CD14-positive monocyte (primary cell): Measurements from ENCODE around the gene NHLH2. TPM values are rescaled to one million over a fixed set of nuclear protein-coding genes. Genes with fewer than 3 reads are reported as not detected.

ENCODE experiments used
- DNase-seq, 3 donors: peaks; one replicate each; pipeline ENCODE4 v3.0.0-alpha.2; 2011 to 2022
- H2AFZ ChIP-seq: 2 replicates; pipeline ENCODE4 v1.6.0; 2012; ENCODE audit warnings: mild to moderate bottlenecking, low read depth, low read length, inconsistent platforms; ENCODE audit not compliant: insufficient read depth, poor library complexity, severe bottlenecking
- H3K27ac ChIP-seq, 2 donors: 1 replicate in 1 of 2; 2 replicates in 1 of 2; pipeline ENCODE4 v1.5.1; 2012 to 2013; ENCODE audit warnings: low read length in 2 of 2, control low read depth in 1 of 2, inconsistent platforms in 1 of 2, low read depth in 1 of 2, mild to moderate bottlenecking in 1 of 2
- H3K27me3 ChIP-seq, 2 donors: one replicate each; pipeline versions ENCODE4 v1.6.0 to v1.6.1; 2011 to 2013; ENCODE audit warnings: low read length in 2 of 2; ENCODE audit not compliant: control insufficient read depth in 2 of 2, insufficient read depth in 2 of 2
- H3K36me3 ChIP-seq, 2 donors: replicated peaks in 1 of 2; 1 replicate in 1 of 2; 2 replicates in 1 of 2; pipeline versions ENCODE4 v1.5.1 to v1.6.1; 2012 to 2013; ENCODE audit warnings: low read length in 2 of 2, control low read depth in 1 of 2, inconsistent platforms in 1 of 2, mild to moderate bottlenecking in 1 of 2; ENCODE audit not compliant: insufficient read depth in 2 of 2, control insufficient read depth in 1 of 2
- H3K4me1 ChIP-seq, 2 donors: 1 replicate in 1 of 2; 2 replicates in 1 of 2; pipeline versions ENCODE4 v1.5.1 to v1.6.1; 2012 to 2013; ENCODE audit warnings: low read length in 2 of 2, control low read depth in 1 of 2, inconsistent platforms in 1 of 2, mild to moderate bottlenecking in 1 of 2, moderate library complexity in 1 of 2; ENCODE audit not compliant: insufficient read depth in 2 of 2, control insufficient read depth in 1 of 2
- H3K4me2 ChIP-seq: replicated peaks from 2 replicates; pipeline ENCODE3; 2012; ENCODE audit warnings: low read length, moderate library complexity, mild to moderate bottlenecking; ENCODE audit not compliant: poor library complexity, severe bottlenecking; ENCODE audit errors: extremely low read depth
- H3K4me3 ChIP-seq, 3 experiments: fragments of 200-600 bp in 1 of 3; sonication (generic) in 1 of 3; replicated peaks in 1 of 3; 1 replicate in 2 of 3; 2 replicates in 1 of 3; pipeline ENCODE4 v1.5.1; 2011 to 2013; ENCODE audit warnings: low read length in 3 of 3, mild to moderate bottlenecking in 3 of 3, control low read depth in 2 of 3, low read depth in 2 of 3, inconsistent platforms in 1 of 3, moderate library complexity in 1 of 3
- H3K79me2 ChIP-seq: 2 replicates; pipeline ENCODE4 v1.6.0; 2012; ENCODE audit warnings: mild to moderate bottlenecking, control low read depth, inconsistent platforms, low read length, moderate library complexity; ENCODE audit not compliant: insufficient read depth
- H3K9ac ChIP-seq: 2 replicates; pipeline ENCODE4 v1.6.0; 2017; ENCODE audit warnings: low read length, mild to moderate bottlenecking; ENCODE audit not compliant: insufficient read depth, poor library complexity, severe bottlenecking
- H3K9me3 ChIP-seq, 2 donors: replicated peaks in 1 of 2; 1 replicate in 1 of 2; 2 replicates in 1 of 2; pipeline versions ENCODE4 v1.5.1 to v1.6.1; 2012 to 2013; ENCODE audit warnings: low read length in 2 of 2, control low read depth in 1 of 2; ENCODE audit not compliant: control insufficient read depth in 1 of 2, insufficient read depth in 1 of 2
- H4K20me1 ChIP-seq: 2 replicates; pipeline ENCODE4 v1.6.0; 2012; ENCODE audit warnings: mild to moderate bottlenecking, low read length, control low read depth, moderate library complexity; ENCODE audit not compliant: insufficient read depth
- H3K27ac Mint-ChIP-seq, 7 donors: one replicate each; pipeline ENCODE4 v1.8.0; 2020; ENCODE audit warnings: mild to moderate bottlenecking in 7 of 7, mixed read lengths in 7 of 7, moderate library complexity in 6 of 7, inconsistent platforms in 2 of 7
- H3K27me3 Mint-ChIP-seq, 3 donors: one replicate each; pipeline ENCODE4 v1.8.0; 2021 to 2022; ENCODE audit warnings: low read depth in 3 of 3, mild to moderate bottlenecking in 3 of 3, mixed read lengths in 3 of 3, moderate library complexity in 3 of 3, inconsistent platforms in 1 of 3
- H3K36me3 Mint-ChIP-seq, 2 donors: one replicate each; pipeline ENCODE4 v1.8.0; 2020; ENCODE audit warnings: mixed read lengths in 2 of 2, inconsistent platforms in 1 of 2, mild to moderate bottlenecking in 1 of 2
- H3K4me1 Mint-ChIP-seq: one replicate; pipeline ENCODE4 v1.8.0; 2020; ENCODE audit warnings: mild to moderate bottlenecking, mixed read lengths
- H3K4me3 Mint-ChIP-seq, 2 donors: one replicate each; pipeline ENCODE4 v1.8.0; 2020; ENCODE audit warnings: mild to moderate bottlenecking in 2 of 2, mixed read lengths in 2 of 2, moderate library complexity in 1 of 2
- H3K9me3 Mint-ChIP-seq, 7 donors: one replicate each; pipeline ENCODE4 v1.8.0; 2020 to 2022; ENCODE audit warnings: mixed read lengths in 7 of 7, mild to moderate bottlenecking in 6 of 7, moderate library complexity in 6 of 7, inconsistent platforms in 2 of 7
- WGBS: methylation state at CpG from one replicate; pipeline ENCODE4 v1.1.5; 2013; ENCODE audit warnings: missing lambda C conversion rate; ENCODE audit not compliant: insufficient coverage; 5-methylcytosine and 5-hydroxymethylcytosine counted together
- intact Hi-C, 2 donors: fragments of 100-400 bp; cut with micrococcal nuclease; formaldehyde crosslinking; loops; one replicate each; pipeline versions ENCODE4 v1.15.0 to v1.15.1; 2023
- polyA plus RNA-seq, 3 donors: library from polyadenylated mRNA; depleted of rRNA in 1 of 3; unstranded in 2 of 3; stranded (reverse) in 1 of 3; fragments of 300-500 nt in 2 of 3; fragments of >200 nt in 1 of 3; fragmentation: Illumina TruSeq in 2 of 3; gene quantifications; 1 replicate in 2 of 3; 2 replicates in 1 of 3; pipeline ENCODE4 v1.2.3, GENCODE V29; 2012 to 2021
- TF ChIP-seq, protein P1 (sequence below): fragments of 200-600 bp; IDR thresholded peaks from one replicate; pipeline ENCODE4 v1.8.0; 2022; ENCODE audit warnings: antibody characterized with exemption, mild to moderate bottlenecking

NHLH2 gene
- polyA plus RNA-seq, 3 donors = 0.03 TPM; not detected in 2

DNA sequence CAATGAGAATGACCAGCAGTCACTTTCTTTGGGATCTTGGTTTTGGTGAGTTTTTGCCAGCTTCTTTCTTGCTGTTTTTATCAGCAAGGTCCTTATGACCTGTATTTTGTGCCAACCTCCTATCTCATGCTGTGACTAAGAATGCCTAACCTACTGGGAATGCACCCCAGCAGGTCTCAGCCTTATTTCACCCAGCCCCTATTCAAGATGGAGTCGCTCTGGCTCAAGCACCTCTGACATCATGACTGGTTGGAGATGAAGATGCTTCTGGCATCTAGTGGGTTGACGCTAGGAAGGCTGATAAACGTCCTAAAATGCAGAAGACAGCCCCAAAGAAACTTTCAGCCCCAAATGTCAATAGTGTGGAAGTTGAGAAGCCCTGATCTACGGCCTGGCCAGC, 33.6 kb upstream of the NHLH2 start:
- no peaks in the 10 kb centered on the region for H3K36me3 ChIP-seq
- peaks cover 4 to 6% of the 10 kb centered on the region in 2 donors for H3K4me1 ChIP-seq
- TF ChIP-seq, protein P1, sequence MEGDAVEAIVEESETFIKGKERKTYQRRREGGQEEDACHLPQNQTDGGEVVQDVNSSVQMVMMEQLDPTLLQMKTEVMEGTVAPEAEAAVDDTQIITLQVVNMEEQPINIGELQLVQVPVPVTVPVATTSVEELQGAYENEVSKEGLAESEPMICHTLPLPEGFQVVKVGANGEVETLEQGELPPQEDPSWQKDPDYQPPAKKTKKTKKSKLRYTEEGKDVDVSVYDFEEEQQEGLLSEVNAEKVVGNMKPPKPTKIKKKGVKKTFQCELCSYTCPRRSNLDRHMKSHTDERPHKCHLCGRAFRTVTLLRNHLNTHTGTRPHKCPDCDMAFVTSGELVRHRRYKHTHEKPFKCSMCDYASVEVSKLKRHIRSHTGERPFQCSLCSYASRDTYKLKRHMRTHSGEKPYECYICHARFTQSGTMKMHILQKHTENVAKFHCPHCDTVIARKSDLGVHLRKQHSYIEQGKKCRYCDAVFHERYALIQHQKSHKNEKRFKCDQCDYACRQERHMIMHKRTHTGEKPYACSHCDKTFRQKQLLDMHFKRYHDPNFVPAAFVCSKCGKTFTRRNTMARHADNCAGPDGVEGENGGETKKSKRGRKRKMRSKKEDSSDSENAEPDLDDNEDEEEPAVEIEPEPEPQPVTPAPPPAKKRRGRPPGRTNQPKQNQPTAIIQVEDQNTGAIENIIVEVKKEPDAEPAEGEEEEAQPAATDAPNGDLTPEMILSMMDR = no peak
- no peaks in the 10 kb centered on the region for H3K79me2 ChIP-seq
- intact Hi-C loops = no loop called here
- H4K20me1 ChIP-seq = no peaks in the 10 kb centered on the region
- no peak overlapping the region for H3K4me3 Mint-ChIP-seq
- peaks cover 2 to 5% (median 4%) of the 10 kb centered on the region in 3 donors for H3K27me3 Mint-ChIP-seq
- H3K9me3 ChIP-seq = no peaks in the 10 kb centered on the region
- no peak overlapping the region for H3K9ac ChIP-seq
- no peak overlapping the region for H3K4me2 ChIP-seq
- H3K27ac ChIP-seq = no peak overlapping the region
- no peaks in the 10 kb centered on the region for H3K9me3 Mint-ChIP-seq
- H3K27ac Mint-ChIP-seq = no peak overlapping the region
- H3K4me1 Mint-ChIP-seq = peaks cover 10% of the 10 kb centered on the region
- H3K36me3 Mint-ChIP-seq = no peaks in the 10 kb centered on the region
- no peak overlapping the region for H3K4me3 ChIP-seq
- no CpG with 5 or more reads among the region's 4 CpGs for WGBS
- H2AFZ ChIP-seq = no peak overlapping the region
- peaks cover 0 to 4% of the 10 kb centered on the region in 2 donors for H3K27me3 ChIP-seq
- DNase-seq = no peak

DNA sequence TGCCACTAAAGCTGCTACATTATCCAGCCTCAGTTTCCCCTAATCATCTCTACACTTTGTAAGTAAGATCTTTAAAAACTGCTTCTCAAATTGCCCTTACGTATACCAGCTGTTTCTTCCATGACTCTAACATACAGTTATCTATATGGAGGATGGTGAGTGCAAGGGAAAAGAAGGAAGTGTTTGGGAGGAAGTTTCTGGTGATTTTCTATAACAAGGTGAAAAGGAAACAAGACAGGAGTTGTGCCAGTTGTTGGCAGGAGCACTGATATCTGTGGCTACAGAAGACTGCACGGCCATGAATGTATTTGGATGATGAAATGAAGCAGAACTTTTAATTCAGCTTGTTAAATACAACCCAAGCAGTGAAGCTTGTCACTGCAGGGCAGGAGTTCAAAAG, 32.3 kb upstream of the NHLH2 start:
- Mint-ChIP-seq H3K4me1 (peaks cover 10% of the 10 kb centered on the region), H3K9me3 (no peaks in the 10 kb centered on the region), H3K36me3 (no peaks in the 10 kb centered on the region), H3K27me3 (peaks cover under 1 to 5% (median 4%) of the 10 kb centered on the region in 3 donors), H3K27ac (peak overlapping the region in 1 of 7 donors; percentile 60), H3K4me3 (no peak overlapping the region)
- H3K27me3 ChIP-seq = peaks cover 0 to 4% of the 10 kb centered on the region in 2 donors
- H3K27ac ChIP-seq = no peak overlapping the region
- H3K4me1 ChIP-seq = peaks cover 4 to 6% of the 10 kb centered on the region in 2 donors
- peak in 1 of 3 donors; percentile 10 for DNase-seq
- H4K20me1 ChIP-seq = no peaks in the 10 kb centered on the region
- no peak overlapping the region for H3K4me2 ChIP-seq
- H3K79me2 ChIP-seq = no peaks in the 10 kb centered on the region
- TF ChIP-seq, protein P1 = no peak
- no peak overlapping the region for H3K9ac ChIP-seq
- H2AFZ ChIP-seq = no peak overlapping the region
- no peaks in the 10 kb centered on the region for H3K9me3 ChIP-seq
- H3K36me3 ChIP-seq = no peaks in the 10 kb centered on the region
- H3K4me3 ChIP-seq = no peak overlapping the region
- no CpG with 5 or more reads among the region's 2 CpGs for WGBS
- intact Hi-C loops = no loop called here
